ENCODE data around the gene SLC16A2.

DNA sequence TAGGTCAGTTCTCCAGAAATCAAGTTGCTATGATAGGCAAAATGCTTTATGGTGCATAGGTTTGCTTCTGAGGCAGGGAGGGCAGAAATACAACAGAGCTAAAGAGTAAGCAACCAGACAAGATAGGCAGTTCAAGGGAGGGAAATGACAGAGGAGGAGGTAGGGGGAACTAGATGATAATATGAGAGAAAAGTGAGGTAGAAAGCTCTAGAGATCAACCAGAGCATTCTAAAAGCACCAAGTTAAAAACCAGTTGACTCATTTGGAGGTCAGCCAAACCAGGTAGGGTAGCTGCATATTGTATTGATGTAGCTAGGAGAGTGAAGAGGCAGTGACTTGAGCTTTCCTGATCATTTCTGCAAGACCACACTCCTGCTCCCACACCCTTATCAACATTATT, 49.0 kb upstream of the SLC16A2 start:
- TF ChIP-seq ZNF274 (IDR thresholded peaks at IDR 0.05; ENCODE audit: low read depth, low read length): no peak
- no peak for TF ChIP-seq YY1 (IDR thresholded peaks at IDR 0.05; ENCODE audit: insufficient read depth, insufficient read length)
- TF ChIP-seq SUZ12 (IDR thresholded peaks at IDR 0.05; ENCODE audit: extremely low read depth, insufficient read depth, insufficient read length): no peak
